Measurements from ENCODE around the gene CR1.
"Not testable (repeated sequence)": the region's sequence is repeated elsewhere in the genome, so short reads cannot be mapped to it uniquely, and the experiment has no call there.

Gene CR1

GRCh38 chr1:207565546-207566468 is 69.8 kb downstream of the CR1 start:
- no peaks in the 10 kb centered on the region for H3K36me3 ChIP-seq (ENCODE audit: control insufficient read depth, low read depth, low read length)
- H3K9ac ChIP-seq (ENCODE audit: low read length), result no peak overlapping the region
- H3K4me3 ChIP-seq (ENCODE audit: low read length), result no peak overlapping the region
- H3K27me3 ChIP-seq (ENCODE audit: control insufficient read depth, insufficient read depth, low read length), result no peaks in the 10 kb centered on the region
- no peak overlapping the region for H3K27ac ChIP-seq (ENCODE audit: low read length)
- H3K9me3 ChIP-seq (ENCODE audit: control insufficient read depth, low read depth, low read length), result no peaks in the 10 kb centered on the region
- H3K4me1 ChIP-seq (ENCODE audit: control insufficient read depth, low read depth, low read length), result no peaks in the 10 kb centered on the region

DNA sequence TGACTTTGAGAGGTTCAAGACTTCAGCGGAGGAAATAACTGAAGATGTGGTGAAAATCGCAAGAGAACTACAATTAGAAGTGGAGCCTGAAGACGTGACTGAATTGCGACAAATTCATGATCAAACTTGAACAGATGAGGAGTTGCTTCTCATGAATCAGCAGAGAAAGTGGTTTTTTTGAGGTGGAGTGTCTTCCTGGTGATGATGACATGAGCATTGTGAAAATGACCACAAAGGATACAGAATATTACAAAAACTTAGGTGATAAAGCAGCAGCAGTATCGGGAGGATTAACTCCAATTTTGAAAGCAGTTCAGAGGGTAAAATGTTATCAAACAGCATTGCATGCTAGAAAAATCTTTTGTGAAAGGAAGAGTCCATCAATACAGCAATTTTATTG is 76.0 kb downstream of the CR1 start:
- H3K27ac ChIP-seq (ENCODE audit: low read length); H3K4me1 ChIP-seq (ENCODE audit: control insufficient read depth, low read depth, low read length); H3K36me3 ChIP-seq (ENCODE audit: control insufficient read depth, low read depth, low read length); H3K27me3 ChIP-seq (ENCODE audit: control insufficient read depth, insufficient read depth, low read length); H3K9ac ChIP-seq (ENCODE audit: low read length); H3K9me3 ChIP-seq (ENCODE audit: control insufficient read depth, low read depth, low read length); H3K4me3 ChIP-seq (ENCODE audit: low read length): not testable (repeated sequence)

DNA sequence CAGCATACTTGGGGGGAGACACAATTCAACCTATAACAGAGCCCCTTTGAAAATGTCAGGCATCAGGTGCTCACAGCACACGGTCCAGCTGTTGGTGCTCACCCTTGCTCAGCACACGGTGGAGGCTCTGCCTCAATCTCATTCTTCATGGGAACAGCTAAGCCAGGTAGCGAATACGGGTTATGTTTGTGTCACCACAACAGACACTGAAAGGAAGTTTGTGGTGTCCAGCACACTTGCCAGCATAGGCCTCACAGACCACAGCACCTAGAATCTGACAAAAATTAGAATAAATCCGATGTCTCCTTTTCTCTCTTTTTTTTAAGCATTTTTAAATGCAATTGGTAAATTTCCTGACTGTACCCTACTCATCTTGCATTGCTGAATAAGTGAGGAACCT is 77.1 kb downstream of the CR1 start:
- H3K9me3 ChIP-seq (ENCODE audit: control insufficient read depth, low read depth, low read length); H3K9ac ChIP-seq (ENCODE audit: low read length); H3K27ac ChIP-seq (ENCODE audit: low read length); H3K36me3 ChIP-seq (ENCODE audit: control insufficient read depth, low read depth, low read length); H3K4me3 ChIP-seq (ENCODE audit: low read length); H3K4me1 ChIP-seq (ENCODE audit: control insufficient read depth, low read depth, low read length); H3K27me3 ChIP-seq (ENCODE audit: control insufficient read depth, insufficient read depth, low read length): not testable (repeated sequence)

GRCh38 chr1:207575381-207575780 is 79.4 kb downstream of the CR1 start:
- not testable (repeated sequence) for H3K27ac ChIP-seq (ENCODE audit: low read length); H3K9ac ChIP-seq (ENCODE audit: low read length); H3K27me3 ChIP-seq (ENCODE audit: control insufficient read depth, insufficient read depth, low read length); H3K4me1 ChIP-seq (ENCODE audit: control insufficient read depth, low read depth, low read length); H3K36me3 ChIP-seq (ENCODE audit: control insufficient read depth, low read depth, low read length); H3K9me3 ChIP-seq (ENCODE audit: control insufficient read depth, low read depth, low read length); H3K4me3 ChIP-seq (ENCODE audit: low read length)

DNA sequence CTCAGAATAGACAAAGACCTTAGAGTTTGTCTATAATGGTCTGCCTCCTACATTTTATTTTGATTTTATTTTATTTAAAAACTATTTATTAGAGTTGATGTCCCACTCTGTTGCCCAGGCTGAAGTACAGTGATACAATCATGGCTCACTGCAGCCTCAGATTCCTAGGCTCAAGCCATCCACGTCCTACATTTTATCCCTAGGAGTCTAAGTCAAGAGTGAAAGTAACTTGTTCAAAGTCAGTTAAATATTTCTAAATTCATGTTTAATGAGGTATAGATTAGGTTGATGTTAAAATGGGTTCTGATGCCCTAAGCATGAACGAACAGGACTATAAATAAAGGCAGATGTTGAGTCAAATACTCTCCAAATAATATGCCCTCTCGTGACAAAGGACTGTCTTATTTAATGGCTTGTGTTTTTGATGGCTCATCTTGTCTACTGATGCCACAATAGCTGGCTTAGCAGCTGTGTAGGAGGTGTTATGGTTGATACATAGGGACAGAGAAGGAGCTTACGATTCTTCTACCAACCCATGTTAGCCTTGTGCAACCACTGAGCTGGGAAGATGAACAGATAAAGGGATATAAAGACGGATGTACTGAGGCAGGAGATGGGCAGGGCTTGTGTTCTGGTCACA is 83.0 kb downstream of the CR1 start:
- H3K27me3 ChIP-seq (ENCODE audit: control insufficient read depth, insufficient read depth, low read length), result no peaks in the 10 kb centered on the region
- peaks cover 12% of the 10 kb centered on the region for H3K4me1 ChIP-seq (ENCODE audit: control insufficient read depth, low read depth, low read length)
- H3K27ac ChIP-seq (ENCODE audit: low read length), result no peak overlapping the region
- no peaks in the 10 kb centered on the region for H3K36me3 ChIP-seq (ENCODE audit: control insufficient read depth, low read depth, low read length)
- H3K4me3 ChIP-seq (ENCODE audit: low read length), result no peak overlapping the region
- no peak overlapping the region for H3K9ac ChIP-seq (ENCODE audit: low read length)
- no peaks in the 10 kb centered on the region for H3K9me3 ChIP-seq (ENCODE audit: control insufficient read depth, low read depth, low read length)

- Histone ChIP-seq H3K27ac (ENCODE audit: low read length) (no peak overlapping the region), H3K9me3 (ENCODE audit: control insufficient read depth, low read depth, low read length) (no peaks in the 10 kb centered on the region), H3K36me3 (ENCODE audit: control insufficient read depth, low read depth, low read length) (no peaks in the 10 kb centered on the region), H3K4me1 (ENCODE audit: control insufficient read depth, low read depth, low read length) (peaks cover 12% of the 10 kb centered on the region), H3K27me3 (ENCODE audit: control insufficient read depth, insufficient read depth, low read length) (no peaks in the 10 kb centered on the region), H3K4me3 (ENCODE audit: low read length) (no peak overlapping the region), H3K9ac (ENCODE audit: low read length) (no peak overlapping the region)
These were observed 83.5 kb downstream of the CR1 start for GRCh38 chr1:207579436-207579799.

DNA sequence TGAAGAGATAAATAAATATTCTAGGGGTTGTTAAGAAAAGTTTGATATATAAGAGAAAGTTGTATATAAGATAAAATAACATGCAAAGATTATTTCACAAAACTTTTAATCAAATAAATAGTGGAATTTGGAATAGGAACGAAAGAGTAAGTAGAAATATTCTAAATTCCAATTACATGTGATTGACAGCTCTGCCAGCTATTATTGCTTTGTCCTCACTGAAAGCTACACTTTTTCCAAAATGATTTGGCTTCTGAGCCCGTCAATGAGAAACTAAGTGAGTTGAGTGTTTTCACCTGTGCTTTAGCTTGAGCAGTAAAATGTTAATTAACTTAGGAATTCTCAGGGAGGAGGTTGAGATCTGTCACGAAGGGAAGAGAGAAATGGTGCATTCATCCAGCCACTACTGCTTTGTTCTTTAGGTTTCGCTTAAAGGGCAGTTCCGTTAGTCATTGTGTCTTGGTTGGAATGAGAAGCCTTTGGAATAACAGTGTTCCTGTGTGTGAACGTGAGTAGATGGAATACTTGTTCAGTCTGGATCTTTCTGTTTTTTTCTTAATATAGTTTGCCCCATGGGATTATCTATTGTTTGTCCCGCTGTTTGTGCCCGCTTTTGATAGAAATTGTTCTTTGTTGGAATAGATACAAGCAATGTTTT is 85.7 kb downstream of the CR1 start:
- H3K27ac ChIP-seq (ENCODE audit: low read length), result no peak overlapping the region
- H3K27me3 ChIP-seq (ENCODE audit: control insufficient read depth, insufficient read depth, low read length), result no peaks in the 10 kb centered on the region
- peaks cover 12% of the 10 kb centered on the region for H3K4me1 ChIP-seq (ENCODE audit: control insufficient read depth, low read depth, low read length)
- H3K4me3 ChIP-seq (ENCODE audit: low read length), result no peak overlapping the region
- H3K9ac ChIP-seq (ENCODE audit: low read length), result no peak overlapping the region
- no peaks in the 10 kb centered on the region for H3K9me3 ChIP-seq (ENCODE audit: control insufficient read depth, low read depth, low read length)
- H3K36me3 ChIP-seq (ENCODE audit: control insufficient read depth, low read depth, low read length), result no peaks in the 10 kb centered on the region

DNA sequence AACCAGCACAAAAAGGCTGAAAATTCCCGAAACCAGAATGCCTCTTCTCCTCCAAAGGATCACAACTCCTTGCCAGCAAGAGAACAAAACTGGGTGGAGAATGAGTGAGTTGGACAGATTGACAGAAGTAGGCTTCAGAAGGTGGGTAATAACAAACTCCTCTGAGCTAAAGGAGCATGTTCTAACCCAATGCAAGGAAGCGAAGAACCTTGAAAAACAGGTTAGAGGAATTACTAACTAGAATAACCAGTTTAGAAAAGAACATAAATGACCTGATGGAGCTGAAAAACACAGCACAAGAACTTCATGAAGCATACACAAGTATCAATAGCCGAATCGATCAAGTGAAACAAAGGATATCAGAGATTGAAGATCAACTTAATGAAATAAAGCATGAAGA is 93.5 kb downstream of the CR1 start:
- not testable (repeated sequence) for H3K4me1 ChIP-seq (ENCODE audit: control insufficient read depth, low read depth, low read length); H3K9me3 ChIP-seq (ENCODE audit: control insufficient read depth, low read depth, low read length); H3K4me3 ChIP-seq (ENCODE audit: low read length); H3K27ac ChIP-seq (ENCODE audit: low read length); H3K9ac ChIP-seq (ENCODE audit: low read length); H3K36me3 ChIP-seq (ENCODE audit: control insufficient read depth, low read depth, low read length); H3K27me3 ChIP-seq (ENCODE audit: control insufficient read depth, insufficient read depth, low read length)

DNA sequence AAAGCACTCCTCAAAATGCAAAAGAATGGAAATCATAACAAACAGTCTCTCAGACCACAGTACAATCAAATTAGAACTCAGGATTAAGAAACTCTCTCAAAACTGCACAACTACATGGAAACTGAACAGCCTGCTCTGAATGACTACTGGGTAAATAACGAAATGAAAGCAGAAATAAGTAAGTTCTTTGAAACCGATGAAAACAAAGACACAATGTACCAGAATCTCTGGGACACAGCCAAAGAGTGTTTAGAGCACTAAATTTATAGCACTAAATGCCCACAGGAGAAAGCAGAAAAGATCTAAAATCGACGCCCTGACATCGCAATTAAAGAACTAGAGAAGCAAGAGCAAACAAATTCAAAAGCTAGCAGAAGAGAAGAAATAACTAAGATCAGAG is 95.2 kb downstream of the CR1 start:
- H3K27ac ChIP-seq (ENCODE audit: low read length); H3K9me3 ChIP-seq (ENCODE audit: control insufficient read depth, low read depth, low read length); H3K9ac ChIP-seq (ENCODE audit: low read length); H3K4me1 ChIP-seq (ENCODE audit: control insufficient read depth, low read depth, low read length); H3K36me3 ChIP-seq (ENCODE audit: control insufficient read depth, low read depth, low read length); H3K4me3 ChIP-seq (ENCODE audit: low read length); H3K27me3 ChIP-seq (ENCODE audit: control insufficient read depth, insufficient read depth, low read length): not testable (repeated sequence)

- not testable (repeated sequence) for H3K9ac ChIP-seq (ENCODE audit: low read length); H3K27me3 ChIP-seq (ENCODE audit: control insufficient read depth, insufficient read depth, low read length); H3K9me3 ChIP-seq (ENCODE audit: control insufficient read depth, low read depth, low read length); H3K27ac ChIP-seq (ENCODE audit: low read length); H3K4me3 ChIP-seq (ENCODE audit: low read length); H3K4me1 ChIP-seq (ENCODE audit: control insufficient read depth, low read depth, low read length); H3K36me3 ChIP-seq (ENCODE audit: control insufficient read depth, low read depth, low read length)
These were observed 98.1 kb downstream of the CR1 start for GRCh38 chr1:207594095-207594494.

- H3K4me3 ChIP-seq (ENCODE audit: low read length), result no peak overlapping the region
- no peaks in the 10 kb centered on the region for H3K36me3 ChIP-seq (ENCODE audit: control insufficient read depth, low read depth, low read length)
- H3K27ac ChIP-seq (ENCODE audit: low read length), result no peak overlapping the region
- H3K9ac ChIP-seq (ENCODE audit: low read length), result no peak overlapping the region
- H3K9me3 ChIP-seq (ENCODE audit: control insufficient read depth, low read depth, low read length), result no peaks in the 10 kb centered on the region
- H3K4me1 ChIP-seq (ENCODE audit: control insufficient read depth, low read depth, low read length), result peaks cover 10% of the 10 kb centered on the region
- H3K27me3 ChIP-seq (ENCODE audit: control insufficient read depth, insufficient read depth, low read length), result no peaks in the 10 kb centered on the region
These were observed 107.8 kb downstream of the CR1 start for GRCh38 chr1:207603777-207604176.
